Stomach (tissue), 9 donors: ENCODE measurements around the gene LPIN3. TPM values are rescaled to one million over a fixed set of nuclear protein-coding genes. Genes with fewer than 3 reads are reported as not detected.

ENCODE experiments used
- DNase-seq, 2 donors: peaks; one replicate each; pipeline versions ENCODE4 v3.0.0 to v3.0.0-alpha.2; 2013 to 2019
- H3K27ac ChIP-seq, 5 donors: fragments of 200-600 bp in 4 of 5; sonication (generic) in 4 of 5; one replicate each; pipeline ENCODE4 v1.5.1; 2013 to 2019; ENCODE audit warnings: mild to moderate bottlenecking in 1 of 5, moderate library complexity in 1 of 5
- H3K27me3 ChIP-seq, 3 donors: fragments of 200-600 bp; sonication (generic); one replicate each; pipeline ENCODE4 v1.5.1; 2017 to 2019; ENCODE audit warnings: mixed run types in 1 of 3
- H3K36me3 ChIP-seq, 4 donors: fragments of 200-600 bp; sonication (generic); 1 replicate in 3 of 4; 2 replicates in 1 of 4; pipeline ENCODE4 v1.5.1; 2016 to 2019
- H3K4me1 ChIP-seq, 4 donors: fragments of 200-600 bp; sonication (generic); one replicate each; pipeline ENCODE4 v1.5.1; 2016 to 2019
- H3K4me3 ChIP-seq, 4 donors: fragments of 200-600 bp; sonication (generic) in 3 of 4; one replicate each; pipeline ENCODE4 v1.5.1; 2016 to 2019; ENCODE audit warnings: mild to moderate bottlenecking in 1 of 4
- H3K9me3 ChIP-seq, 4 donors: fragments of 200-600 bp; sonication (generic); one replicate each; pipeline ENCODE4 v1.5.1; 2016 to 2019
- EP300 ChIP-seq: sonication (generic); formaldehyde crosslinking; IDR thresholded peaks from one replicate; pipeline ENCODE4 v1.6.1; 2017; ENCODE audit warnings: antibody characterized with exemption
- POLR2A ChIP-seq, 4 donors: fragments of 450-650 bp; IDR thresholded peaks; one replicate each; pipeline ENCODE4 v1.6.1; 2016; ENCODE audit warnings: antibody characterized with exemption in 4 of 4, control low read depth in 2 of 4, mild to moderate bottlenecking in 1 of 4, moderate library complexity in 1 of 4
- POLR2AphosphoS5 ChIP-seq, 3 donors: sonication (generic); formaldehyde crosslinking; IDR thresholded peaks; one replicate each; pipeline ENCODE4 v1.6.1; 2016; ENCODE audit warnings: antibody characterized with exemption in 3 of 3
- WGBS, 5 donors: extraction: QIAGEN DNeasy Blood & Tissue Kit in 3 of 5; methylation state at CpG; one replicate each; pipeline versions ENCODE4 v1.1.5 to v1.1.7; 2013 to 2018; 5-methylcytosine and 5-hydroxymethylcytosine counted together
- intact Hi-C: fragments of 100-400 bp; cut with DNase I; formaldehyde crosslinking; loops from one replicate; pipeline ENCODE4 v1.15.1; 2023; ENCODE audit warnings: low total_unique reads
- polyA plus RNA-seq, 3 donors: library from polyadenylated mRNA; stranded (reverse); fragments of 200-250 nt; gene quantifications; one replicate each; pipeline ENCODE4 v1.2.3, GENCODE V29; 2013
- total RNA-seq, 5 donors: library from RNA; depleted of rRNA; stranded (reverse); fragments of >200 nt; gene quantifications; one replicate each; pipeline versions ENCODE4 v1.1.0 to v1.2.3, GENCODE V29; 2014 to 2016
- TF ChIP-seq, protein P1 (sequence below), 7 experiments: fragments of 450-650 bp in 4 of 7; fragments of 200-600 bp in 3 of 7; sonication (generic) in 3 of 7; IDR thresholded peaks; one replicate each; pipeline ENCODE4 v1.5.1; 2016 to 2019; ENCODE audit warnings: antibody characterized with exemption in 7 of 7, control low read depth in 2 of 7, mild to moderate bottlenecking in 1 of 7
- donor health status: healthy with polysubstance abuse.
- donor health status: Bipolar disorder and iron deficiency.
- donor health status: healthy.

The LPIN3 gene
- total and polyA plus RNA-seq, 8 donors = 5.7 to 289 (median 21.5) TPM

DNA sequence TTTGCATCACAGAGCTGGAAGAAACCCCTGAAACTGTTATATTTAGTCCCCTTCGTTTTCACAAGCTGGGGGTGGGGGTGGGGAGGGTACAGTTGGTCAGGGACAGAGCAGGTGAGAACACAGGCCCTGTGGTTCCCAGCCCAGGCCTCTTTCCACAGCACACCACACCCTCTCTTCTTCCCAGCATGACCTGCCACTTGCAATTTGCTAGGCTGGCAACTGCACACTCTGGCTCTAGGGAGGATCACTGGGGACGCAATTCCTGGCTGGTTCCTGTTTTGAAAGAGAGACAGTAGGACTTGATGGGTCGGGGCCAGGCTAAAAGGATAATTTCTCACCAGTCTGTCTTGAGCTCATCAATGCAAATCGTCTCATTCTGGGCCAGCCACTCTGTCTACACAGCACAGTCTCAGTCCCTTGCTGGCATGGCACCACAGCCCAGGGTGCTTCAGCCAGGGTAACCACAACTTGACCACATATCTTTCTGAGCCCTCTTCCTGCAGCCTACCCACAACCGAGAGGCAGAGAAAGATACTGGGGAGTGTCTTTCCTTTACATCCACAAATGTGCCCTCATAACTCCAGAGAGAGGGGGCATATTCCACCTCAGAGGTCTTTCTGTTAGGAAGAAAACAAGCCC, 67.7 kb downstream of the LPIN3 start:
- WGBS, 5 donors = 68 to 81% (median 72%) methylated on average over 5 of the region's 5 CpGs
- Histone ChIP-seq H3K4me1 (peaks cover 6 to 40% (median 17%) of the 10 kb centered on the region in 4 donors), H3K9me3 (no peaks in the 10 kb centered on the region), H3K27me3 (no peaks in the 10 kb centered on the region), H3K36me3 (peaks cover 44 to 100% (median 99%) of the 10 kb centered on the region in 4 donors), H3K27ac (peak overlapping the region in 2 of 5 donors; percentile 10 to 32), H3K4me3 (no peak overlapping the region)
- no peak for TF ChIP-seq POLR2A (IDR thresholded peaks at IDR 0.05)
- no peak for TF ChIP-seq EP300
- TF ChIP-seq, protein P1, sequence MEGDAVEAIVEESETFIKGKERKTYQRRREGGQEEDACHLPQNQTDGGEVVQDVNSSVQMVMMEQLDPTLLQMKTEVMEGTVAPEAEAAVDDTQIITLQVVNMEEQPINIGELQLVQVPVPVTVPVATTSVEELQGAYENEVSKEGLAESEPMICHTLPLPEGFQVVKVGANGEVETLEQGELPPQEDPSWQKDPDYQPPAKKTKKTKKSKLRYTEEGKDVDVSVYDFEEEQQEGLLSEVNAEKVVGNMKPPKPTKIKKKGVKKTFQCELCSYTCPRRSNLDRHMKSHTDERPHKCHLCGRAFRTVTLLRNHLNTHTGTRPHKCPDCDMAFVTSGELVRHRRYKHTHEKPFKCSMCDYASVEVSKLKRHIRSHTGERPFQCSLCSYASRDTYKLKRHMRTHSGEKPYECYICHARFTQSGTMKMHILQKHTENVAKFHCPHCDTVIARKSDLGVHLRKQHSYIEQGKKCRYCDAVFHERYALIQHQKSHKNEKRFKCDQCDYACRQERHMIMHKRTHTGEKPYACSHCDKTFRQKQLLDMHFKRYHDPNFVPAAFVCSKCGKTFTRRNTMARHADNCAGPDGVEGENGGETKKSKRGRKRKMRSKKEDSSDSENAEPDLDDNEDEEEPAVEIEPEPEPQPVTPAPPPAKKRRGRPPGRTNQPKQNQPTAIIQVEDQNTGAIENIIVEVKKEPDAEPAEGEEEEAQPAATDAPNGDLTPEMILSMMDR (IDR thresholded peaks at IDR 0.05) = no peak
- TF ChIP-seq POLR2AphosphoS5 (IDR thresholded peaks at IDR 0.05) = no peak
- intact Hi-C loops = no loop called here
- DNase-seq = no peak

DNA sequence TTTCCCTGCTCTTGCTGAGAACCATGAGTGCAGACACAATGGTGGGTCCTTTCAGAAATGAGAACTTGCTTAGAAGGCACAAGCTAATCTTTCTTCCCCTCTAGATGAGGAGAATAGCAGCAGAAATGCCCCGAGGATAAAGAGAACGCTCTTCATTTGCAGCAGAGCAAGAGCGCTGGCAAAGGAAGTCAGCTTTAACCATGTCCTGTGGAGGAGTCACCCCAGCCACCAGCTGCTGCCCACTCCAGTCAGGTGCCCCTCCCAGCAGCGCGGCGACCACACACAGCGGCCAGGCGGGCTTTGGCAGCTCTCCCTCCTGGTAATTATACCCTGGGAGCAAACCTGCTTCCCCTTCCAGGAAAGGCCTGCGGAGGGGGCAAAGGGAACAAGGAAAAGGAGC, 68.4 kb downstream of the LPIN3 start:
- Histone ChIP-seq H3K36me3 (peaks cover 46 to 100% (median 99%) of the 10 kb centered on the region in 4 donors), H3K27me3 (no peaks in the 10 kb centered on the region), H3K9me3 (no peaks in the 10 kb centered on the region), H3K4me3 (no peak overlapping the region), H3K27ac (peak overlapping the region in 2 of 5 donors; percentile 10 to 32), H3K4me1 (peaks cover 6 to 40% (median 17%) of the 10 kb centered on the region in 4 donors)
- TF ChIP-seq POLR2AphosphoS5 (IDR thresholded peaks at IDR 0.05) (no peak), EP300 (no peak), POLR2A (IDR thresholded peaks at IDR 0.05) (no peak)
- TF ChIP-seq, protein P1 (IDR thresholded peaks at IDR 0.05) = no peak
- 60 to 80% (median 72%) methylated on average over 7 to 9 of the region's 9 CpGs for WGBS, 5 donors
- intact Hi-C loops = no loop called here
- DNase-seq = peak in 1 of 2 donors; percentile 50

Other genes starting within 250 kb of the LPIN3 start
- gene PLCG1, start 203.3 kb upstream of the LPIN3 start, total RNA-seq = 100 to 1,000 TPM in 2 of 5 donors, 10 to 100 TPM in 3; 37.9 to 576 (median 86.1) TPM
- 10 to 100 TPM; 16.3 to 32.9 (median 17.5) TPM for gene PLCG1, start 203.3 kb upstream of the LPIN3 start, polyA plus RNA-seq
- 10 to 100 TPM; 15.1 to 59.3 (median 31.5) TPM for gene ZHX3, start 23.1 kb upstream of the LPIN3 start, total RNA-seq
- 1 to 10 TPM; 6.6 to 8.6 (median 7.7) TPM for gene ZHX3, start 23.1 kb upstream of the LPIN3 start, polyA plus RNA-seq
- gene EMILIN3, start 26.0 kb downstream of the LPIN3 start, total RNA-seq = 1 to 10 TPM; 1.4 to 4.0 (median 2.9) TPM
- gene EMILIN3, start 26.0 kb downstream of the LPIN3 start, polyA plus RNA-seq = under 1 TPM in 2 of 3 donors, not detected in 1; 0.37 to 0.90 TPM